Measurements from ENCODE around the gene ANKRD26. TPM values are rescaled to one million over a fixed set of nuclear protein-coding genes. Genes with fewer than 3 reads are reported as not detected.

ANKRD26 gene
- total and polyA plus RNA-seq, 2 experiments from 2014 or later, result 7.9 to 23.1 TPM

- H3K4me3 ChIP-seq, result no peak overlapping the region
- H3K4me1 ChIP-seq (ENCODE audit: insufficient read depth), result no peaks in the 10 kb centered on the region
- ATAC-seq (no peak), DNase-seq (ENCODE audit: low spot score) (no peak)
- no peaks in the 10 kb centered on the region for H3K4me1 Mint-ChIP-seq
- H4K20me1 ChIP-seq (replicated peaks; ENCODE audit: insufficient read depth), result no peaks in the 10 kb centered on the region
- H3K9me3 Mint-ChIP-seq, result no peaks in the 10 kb centered on the region; the same call in 2 of the 3 replicates
- H3K79me2 ChIP-seq (replicated peaks; ENCODE audit: insufficient read depth), result no peaks in the 10 kb centered on the region
- no peak overlapping the region for H3K27ac ChIP-seq (ENCODE audit: low read depth)
- no peak overlapping the region for H2AFZ ChIP-seq
- H3K27me3 Mint-ChIP-seq (ENCODE audit: insufficient read depth, low read depth, poor library complexity), result no peaks in the 10 kb centered on the region
- TF ChIP-seq EZH2phosphoT487 (IDR thresholded peaks at IDR 0.05; ENCODE audit: unreplicated experiment) (no peak), STAT1 (IDR thresholded peaks at IDR 0.05; ENCODE audit: unreplicated experiment) (no peak), CREB1 (CRISPR knock-in tag; IDR thresholded peaks at IDR 0.05; ENCODE audit: low read depth) (no peak), POLR2AphosphoS5 (IDR thresholded peaks at IDR 0.05; ENCODE audit: low read depth) (no peak), EZH2 (IDR thresholded peaks at IDR 0.05; ENCODE audit: low read depth, unreplicated experiment) (no peak), ZNF114 (CRISPR knock-in tag; IDR thresholded peaks at IDR 0.05) (no peak), CTCF (conservative IDR thresholded peaks at IDR 0.05; ENCODE audit: low read depth in 2 of 2) (no peak), ZNF331 (CRISPR knock-in tag; IDR thresholded peaks at IDR 0.05; ENCODE audit: low read depth) (no peak), ETS1 (IDR thresholded peaks at IDR 0.05) (no peak), REST (IDR thresholded peaks at IDR 0.05; ENCODE audit: unreplicated experiment) (no peak), ZNF462 (CRISPR knock-in tag; IDR thresholded peaks at IDR 0.05) (no peak), NANOG (IDR thresholded peaks at IDR 0.05; ENCODE audit: borderline replicate concordance) (no peak), JUNB (IDR thresholded peaks at IDR 0.05; ENCODE audit: unreplicated experiment) (no peak)
- no peak overlapping the region for H3K4me3 Mint-ChIP-seq
- H3K27ac Mint-ChIP-seq, result no peak overlapping the region
- H3F3A ChIP-seq (replicated peaks; ENCODE audit: low read depth), result no peaks in the 10 kb centered on the region
- H3K36me3 ChIP-seq (ENCODE audit: insufficient read depth), result no peaks in the 10 kb centered on the region
- H3K9me2 ChIP-seq (ENCODE audit: insufficient read depth), result no peaks in the 10 kb centered on the region
- H3K27me3 ChIP-seq (ENCODE audit: insufficient read depth), result no peaks in the 10 kb centered on the region
- no peak overlapping the region for H3K4me2 ChIP-seq
- peaks cover 4% of the 10 kb centered on the region; the same call in 2 of the 3 replicates for H3K36me3 Mint-ChIP-seq (ENCODE audit: low read depth)
Observed at GRCh38 chr10:26970667-26971066, 129.6 kb downstream of the ANKRD26 start.

All from GM23338 (cell line).